IgD-negative memory B cell (primary cell): Measurements from ENCODE around the gene ANO2. TPM values are rescaled to one million over a fixed set of nuclear protein-coding genes. Genes with fewer than 3 reads are reported as not detected.
"Not testable (repeated sequence)": the region's sequence is repeated elsewhere in the genome, so short reads cannot be mapped to it uniquely, and the experiment has no call there.

Source experiments
- H3K27ac Mint-ChIP-seq, 3 donors: one replicate each; pipeline ENCODE4 v1.8.0; 2020 to 2022; ENCODE audit warnings: mild to moderate bottlenecking in 3 of 3, mixed read lengths in 3 of 3, moderate library complexity in 1 of 3
- H3K27me3 Mint-ChIP-seq: one replicate; pipeline ENCODE4 v1.8.0; 2021; ENCODE audit warnings: mixed read lengths
- H3K36me3 Mint-ChIP-seq: one replicate; pipeline ENCODE4 v1.8.0; 2020; ENCODE audit warnings: mild to moderate bottlenecking, mixed read lengths
- H3K4me1 Mint-ChIP-seq, 3 donors: one replicate each; pipeline ENCODE4 v1.8.0; 2020 to 2022; ENCODE audit warnings: mixed read lengths in 3 of 3, mild to moderate bottlenecking in 1 of 3
- H3K4me3 Mint-ChIP-seq, 4 donors: one replicate each; pipeline ENCODE4 v1.8.0; 2020 to 2022; ENCODE audit warnings: mild to moderate bottlenecking in 4 of 4, mixed read lengths in 4 of 4, moderate library complexity in 3 of 4
- H3K9me3 Mint-ChIP-seq, 3 donors: one replicate each; pipeline ENCODE4 v1.8.0; 2020 to 2021; ENCODE audit warnings: mixed read lengths in 3 of 3, mild to moderate bottlenecking in 1 of 3
- polyA plus RNA-seq: library from polyadenylated mRNA; unstranded; fragments of 300-500 nt; fragmentation: Illumina TruSeq; gene quantifications from one replicate; pipeline ENCODE4 v1.2.3, GENCODE V29; 2021

The ANO2 gene
- polyA plus RNA-seq, 1 donor from 2014 or later, result not detected

GRCh38 chr12:5685935-5686334, 259.1 kb downstream of the ANO2 start:
- no peak overlapping the region for H3K4me3 Mint-ChIP-seq
- no peaks in the 10 kb centered on the region for H3K36me3 Mint-ChIP-seq
- peaks cover 0 to 10% (median 4%) of the 10 kb centered on the region in 3 donors for H3K9me3 Mint-ChIP-seq
- H3K4me1 Mint-ChIP-seq, result peaks cover 0 to 2% (median 0%) of the 10 kb centered on the region in 3 donors
- H3K27me3 Mint-ChIP-seq, result peaks cover 2% of the 10 kb centered on the region
- no peak overlapping the region for H3K27ac Mint-ChIP-seq

GRCh38 chr12:5684989-5685388, 260.1 kb downstream of the ANO2 start:
- peak overlapping the region in 1 of 4 donors; percentile 43 for H3K4me3 Mint-ChIP-seq
- H3K27me3 Mint-ChIP-seq, result peaks cover 2% of the 10 kb centered on the region
- H3K9me3 Mint-ChIP-seq, result peaks cover 0 to 10% (median 2%) of the 10 kb centered on the region in 3 donors
- peaks cover 0 to 2% (median 0%) of the 10 kb centered on the region in 3 donors for H3K4me1 Mint-ChIP-seq
- no peak overlapping the region for H3K27ac Mint-ChIP-seq
- H3K36me3 Mint-ChIP-seq, result no peaks in the 10 kb centered on the region

GRCh38 chr12:5682581-5682980, 262.5 kb downstream of the ANO2 start:
- peaks cover 0 to 2% (median 0%) of the 10 kb centered on the region in 3 donors for H3K4me1 Mint-ChIP-seq
- no peak overlapping the region for H3K4me3 Mint-ChIP-seq
- H3K27me3 Mint-ChIP-seq, result peaks cover 5% of the 10 kb centered on the region
- no peaks in the 10 kb centered on the region for H3K36me3 Mint-ChIP-seq
- no peak overlapping the region for H3K27ac Mint-ChIP-seq
- H3K9me3 Mint-ChIP-seq, result peaks cover 0 to 10% (median 2%) of the 10 kb centered on the region in 3 donors

GRCh38 chr12:5678176-5678575, 266.9 kb downstream of the ANO2 start:
- H3K27ac Mint-ChIP-seq, result no peak overlapping the region
- peaks cover 0 to 10% (median 2%) of the 10 kb centered on the region in 3 donors for H3K9me3 Mint-ChIP-seq
- peaks cover 0 to 2% (median 0%) of the 10 kb centered on the region in 3 donors for H3K4me1 Mint-ChIP-seq
- peaks cover 10% of the 10 kb centered on the region for H3K27me3 Mint-ChIP-seq
- no peaks in the 10 kb centered on the region for H3K36me3 Mint-ChIP-seq
- H3K4me3 Mint-ChIP-seq, result no peak overlapping the region

- H3K36me3 Mint-ChIP-seq, H3K4me1 Mint-ChIP-seq: not testable (repeated sequence)
These were observed 275.4 kb downstream of the ANO2 start for GRCh38 chr12:5669624-5670023.

GRCh38 chr12:5665615-5666014, 279.4 kb downstream of the ANO2 start:
- Mint-ChIP-seq H3K36me3 (no peaks in the 10 kb centered on the region), H3K4me3 (no peak overlapping the region), H3K27ac (no peak overlapping the region), H3K9me3 (peaks cover 0 to 5% (median 0%) of the 10 kb centered on the region in 3 donors), H3K4me1 (no peaks in the 10 kb centered on the region), H3K27me3 (no peaks in the 10 kb centered on the region)

More at GRCh38 chr12:5669624-5670023, 275.4 kb downstream of the ANO2 start:
- H3K9me3 Mint-ChIP-seq, H3K4me3 Mint-ChIP-seq, H3K27me3 Mint-ChIP-seq, H3K27ac Mint-ChIP-seq: not testable (repeated sequence)

- H3K27me3 Mint-ChIP-seq, result no peaks in the 10 kb centered on the region
- no peak overlapping the region for H3K4me3 Mint-ChIP-seq
- H3K9me3 Mint-ChIP-seq, result peaks cover 0 to 3% (median 0%) of the 10 kb centered on the region in 3 donors
- no peaks in the 10 kb centered on the region for H3K4me1 Mint-ChIP-seq
- no peak overlapping the region for H3K27ac Mint-ChIP-seq
- no peaks in the 10 kb centered on the region for H3K36me3 Mint-ChIP-seq
These were observed 283.2 kb downstream of the ANO2 start for GRCh38 chr12:5661811-5662210.

GRCh38 chr12:5660238-5660637, 284.8 kb downstream of the ANO2 start:
- Mint-ChIP-seq H3K27me3 (no peaks in the 10 kb centered on the region), H3K4me3 (no peak overlapping the region), H3K27ac (no peak overlapping the region), H3K36me3 (no peaks in the 10 kb centered on the region), H3K4me1 (no peaks in the 10 kb centered on the region), H3K9me3 (peaks cover 0 to 2% (median 0%) of the 10 kb centered on the region in 3 donors)

- H3K4me3 Mint-ChIP-seq, H3K36me3 Mint-ChIP-seq, H3K27ac Mint-ChIP-seq, H3K4me1 Mint-ChIP-seq, H3K27me3 Mint-ChIP-seq, H3K9me3 Mint-ChIP-seq: not testable (repeated sequence)
These were observed 286.6 kb downstream of the ANO2 start for GRCh38 chr12:5658339-5658941.

GRCh38 chr12:5656836-5657235, 288.2 kb downstream of the ANO2 start:
- Mint-ChIP-seq H3K27ac (no peak overlapping the region), H3K9me3 (no peaks in the 10 kb centered on the region), H3K36me3 (no peaks in the 10 kb centered on the region), H3K4me3 (no peak overlapping the region), H3K4me1 (no peaks in the 10 kb centered on the region), H3K27me3 (no peaks in the 10 kb centered on the region)

GRCh38 chr12:5655120-5655519, 289.9 kb downstream of the ANO2 start:
- no peaks in the 10 kb centered on the region for H3K9me3 Mint-ChIP-seq
- no peaks in the 10 kb centered on the region for H3K27me3 Mint-ChIP-seq
- no peak overlapping the region for H3K4me3 Mint-ChIP-seq
- no peaks in the 10 kb centered on the region for H3K36me3 Mint-ChIP-seq
- no peaks in the 10 kb centered on the region for H3K4me1 Mint-ChIP-seq
- H3K27ac Mint-ChIP-seq, result no peak overlapping the region

- H3K4me3 Mint-ChIP-seq, result no peak overlapping the region
These were observed 291.0 kb downstream of the ANO2 start for GRCh38 chr12:5654019-5654418.

GRCh38 chr12:5650829-5651461, 294.1 kb downstream of the ANO2 start:
- Mint-ChIP-seq H3K4me1 (no peaks in the 10 kb centered on the region), H3K27me3 (peaks cover 4% of the 10 kb centered on the region), H3K27ac (no peak overlapping the region), H3K9me3 (no peaks in the 10 kb centered on the region), H3K4me3 (no peak overlapping the region), H3K36me3 (no peaks in the 10 kb centered on the region)

More at GRCh38 chr12:5654019-5654418, 291.0 kb downstream of the ANO2 start:
- Mint-ChIP-seq H3K27ac (no peak overlapping the region), H3K27me3 (peaks cover under 1% of the 10 kb centered on the region), H3K36me3 (no peaks in the 10 kb centered on the region), H3K9me3 (no peaks in the 10 kb centered on the region), H3K4me1 (no peaks in the 10 kb centered on the region)

GRCh38 chr12:5650281-5650680, 294.8 kb downstream of the ANO2 start:
- H3K36me3 Mint-ChIP-seq, result no peaks in the 10 kb centered on the region
- no peaks in the 10 kb centered on the region for H3K9me3 Mint-ChIP-seq

GRCh38 chr12:5648692-5649359, 296.2 kb downstream of the ANO2 start:
- peaks cover 0 to 5% (median 0%) of the 10 kb centered on the region in 3 donors for H3K9me3 Mint-ChIP-seq
- H3K4me3 Mint-ChIP-seq, result no peak overlapping the region
- no peaks in the 10 kb centered on the region for H3K4me1 Mint-ChIP-seq
- peaks cover 4% of the 10 kb centered on the region for H3K27me3 Mint-ChIP-seq
- no peak overlapping the region for H3K27ac Mint-ChIP-seq
- H3K36me3 Mint-ChIP-seq, result no peaks in the 10 kb centered on the region

More at GRCh38 chr12:5650281-5650680, 294.8 kb downstream of the ANO2 start:
- Mint-ChIP-seq H3K4me3 (no peak overlapping the region), H3K4me1 (no peaks in the 10 kb centered on the region), H3K27me3 (peaks cover 4% of the 10 kb centered on the region), H3K27ac (no peak overlapping the region)
